Left colon (tissue), 2 donors: ENCODE results near the gene SIAE. TPM values are rescaled to one million over a fixed set of nuclear protein-coding genes. Genes with fewer than 3 reads are reported as not detected.
A peak's percentile ranks its signal among the peaks of the same experiment; 100 is the strongest.
"Not testable (repeated sequence)": the region's sequence is repeated elsewhere in the genome, so short reads cannot be mapped to it uniquely, and the experiment has no call there.

Source experiments
- ATAC-seq: fragments of 200-7000 bp; cut with Tn5 transposase; one replicate; pipeline ENCODE4 v1.9.1; 2020; ENCODE audit warnings: mild to moderate bottlenecking, moderate library complexity
- DNase-seq, 2 donors: peaks; one replicate each; pipeline ENCODE4 v3.0.0-alpha.2; 2020
- intact Hi-C, 2 donors: fragments of 100-400 bp; cut with DNase I in 1 of 2; cut with micrococcal nuclease in 1 of 2; formaldehyde crosslinking; loops; one replicate each; pipeline versions ENCODE4 v1.11.2 to v1.14.0; 2022; cut with DNase I, micrococcal nuclease
- total RNA-seq, 2 donors: library from RNA; stranded (reverse); fragmentation: NEBNext Ultra II Directional; extraction: Animal tissue kit (Norgen Biotek cat#: 25700); gene quantifications; one replicate each; pipeline ENCODE4 v1.2.1, GENCODE V29; 2021
- donor health status: DM: no; HTN: no; CAD: no.
- donor health status: DM: yes; HTN: yes; CAD: no.

Gene SIAE
- total RNA-seq, 2 donors from 2014 or later = 207 to 293 TPM

GRCh38 chr11:124639186-124639585 lies 34.4 kb downstream of the SIAE start:
- no peak for DNase-seq
- ATAC-seq = peak; percentile 34
- intact Hi-C loops = no loop called here

DNA sequence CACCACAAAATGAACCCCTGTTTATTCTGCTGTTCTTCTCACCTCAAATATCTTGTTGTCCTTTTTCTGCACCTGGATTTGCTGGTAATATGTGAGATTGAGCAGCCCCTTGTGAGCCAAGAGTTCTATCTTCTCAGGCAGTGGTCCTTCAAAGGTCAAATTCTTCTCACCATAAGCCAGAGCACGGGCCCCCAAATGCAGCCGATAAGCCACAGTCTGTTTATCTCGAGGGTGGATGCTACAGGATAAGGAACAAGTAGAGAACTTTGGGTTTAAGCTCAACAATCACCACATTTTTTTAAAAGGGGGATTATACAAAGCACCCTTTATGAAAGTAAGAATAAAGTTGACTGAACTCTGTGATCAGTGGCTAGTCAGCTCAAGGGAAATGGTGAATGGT lies 35.0 kb downstream of the SIAE start:
- ATAC-seq (no peak), DNase-seq (no peak)
- intact Hi-C loops = no loop called here

DNA sequence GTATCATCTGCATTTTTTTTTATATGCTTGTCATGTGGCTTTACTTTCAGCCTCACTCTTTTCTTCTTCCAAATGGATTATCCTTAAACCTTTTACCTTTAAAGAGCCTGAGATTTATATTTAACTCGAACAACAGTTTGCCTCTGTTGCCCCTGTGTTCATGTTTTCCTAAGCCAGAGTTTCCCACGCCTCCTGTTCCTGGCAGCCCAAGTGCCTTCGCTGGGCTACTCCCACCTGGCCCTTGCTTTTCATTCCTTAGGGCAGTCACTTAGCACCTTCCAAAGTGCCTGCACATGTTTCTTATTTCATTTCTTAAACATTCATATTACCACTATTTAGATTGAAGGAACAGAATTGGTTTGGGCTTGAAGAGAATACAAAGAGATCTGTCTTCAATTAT lies 37.6 kb downstream of the SIAE start:
- intact Hi-C loops = no loop called here
- DNase-seq (no peak), ATAC-seq (no peak)

DNA sequence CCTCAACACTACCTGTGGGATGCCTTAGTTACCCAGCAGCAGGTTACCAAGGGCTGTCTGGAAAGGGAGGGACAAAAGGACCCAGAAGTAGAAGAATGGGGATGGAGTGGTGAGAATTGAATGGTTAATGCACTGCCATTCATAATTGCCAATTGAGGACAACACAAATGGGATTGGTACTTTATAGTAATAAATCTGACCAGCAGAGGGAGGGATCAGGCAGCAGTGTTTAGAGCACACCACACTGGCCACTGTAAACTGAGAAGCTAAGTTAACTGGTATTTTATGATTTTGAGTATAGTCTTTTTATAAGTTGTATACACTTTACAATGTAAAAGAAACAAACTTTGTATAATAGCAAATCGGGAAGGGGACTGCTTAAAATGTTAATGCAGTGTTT lies 40.2 kb downstream of the SIAE start:
- peak; percentile 54 for ATAC-seq
- no peak for DNase-seq
- intact Hi-C loops = no loop called here

GRCh38 chr11:124629961-124630360 lies 43.6 kb downstream of the SIAE start:
- DNase-seq = no peak
- no peak for ATAC-seq
- intact Hi-C loops = no loop called here

DNA sequence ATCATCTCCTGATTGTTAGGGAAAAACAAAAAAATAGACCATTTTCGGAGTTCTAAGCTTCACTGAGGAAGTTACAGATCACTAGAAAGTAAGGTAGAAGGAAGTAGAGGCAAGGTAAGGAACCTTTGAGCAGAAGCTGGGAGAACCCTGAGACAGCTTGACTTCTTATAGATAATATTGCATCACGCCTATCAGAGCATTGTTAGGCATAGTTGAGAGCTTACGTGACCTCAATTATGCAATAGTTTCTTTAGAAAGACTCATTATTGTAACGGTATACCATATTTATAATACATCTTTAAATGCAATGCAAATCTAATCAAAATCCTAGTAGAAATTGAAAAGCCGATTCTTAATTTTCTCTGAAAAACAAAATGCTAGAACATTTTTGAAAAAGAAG lies 46.0 kb downstream of the SIAE start:
- ATAC-seq = no peak
- intact Hi-C loops = no loop called here

GRCh38 chr11:124625504-124626168 lies 47.9 kb downstream of the SIAE start:
- DNase-seq = no peak

More for the DNA sequence above, 46.0 kb downstream of the SIAE start:
- DNase-seq = no peak

DNA sequence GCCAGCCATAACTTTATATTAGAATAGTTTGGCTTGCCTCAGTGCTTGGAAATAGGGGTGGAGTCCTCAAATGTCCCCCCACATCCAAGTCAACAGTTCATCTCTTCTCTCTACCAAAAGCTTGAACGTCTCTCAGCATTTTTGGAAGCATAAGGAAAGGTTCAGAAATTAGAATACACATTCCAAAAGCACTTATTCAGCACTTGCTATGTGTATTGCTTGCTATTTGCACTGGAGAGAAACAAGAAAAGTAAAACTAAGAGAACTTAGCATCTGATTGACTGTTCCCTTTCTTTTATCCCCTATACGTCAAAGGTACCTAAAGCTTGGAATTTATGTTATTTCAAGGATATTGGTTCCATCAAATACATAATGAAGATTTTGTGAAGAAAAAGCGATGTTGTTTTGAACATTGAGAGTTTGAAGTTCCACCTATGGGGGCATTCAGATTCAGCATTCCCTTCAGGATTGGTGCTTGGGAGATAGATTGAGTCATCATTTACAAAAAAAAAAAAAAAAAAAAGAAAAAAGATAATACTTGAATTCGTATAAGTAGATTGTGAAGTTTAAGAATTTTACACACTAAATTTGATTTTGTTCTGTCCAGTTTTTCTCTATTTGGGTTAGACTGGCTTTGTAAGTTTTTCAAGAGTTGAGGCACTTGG lies 49.5 kb downstream of the SIAE start:
- DNase-seq = no peak
- intact Hi-C loops = no loop called here
- ATAC-seq = no peak

More at GRCh38 chr11:124625504-124626168, 47.9 kb downstream of the SIAE start:
- no peak for ATAC-seq
- intact Hi-C loops = no loop called here

GRCh38 chr11:124622531-124623451 lies 50.7 kb downstream of the SIAE start, which contains the start of gene TBRG1:
TSS of gene TBRG1 (plus strand) at chr11:124622864. CDS start at chr11:124623084, 220 bp downstream.
- intact Hi-C loops = no loop called here
- DNase-seq = peak; percentile 90
- ATAC-seq = peak; percentile 96

DNA sequence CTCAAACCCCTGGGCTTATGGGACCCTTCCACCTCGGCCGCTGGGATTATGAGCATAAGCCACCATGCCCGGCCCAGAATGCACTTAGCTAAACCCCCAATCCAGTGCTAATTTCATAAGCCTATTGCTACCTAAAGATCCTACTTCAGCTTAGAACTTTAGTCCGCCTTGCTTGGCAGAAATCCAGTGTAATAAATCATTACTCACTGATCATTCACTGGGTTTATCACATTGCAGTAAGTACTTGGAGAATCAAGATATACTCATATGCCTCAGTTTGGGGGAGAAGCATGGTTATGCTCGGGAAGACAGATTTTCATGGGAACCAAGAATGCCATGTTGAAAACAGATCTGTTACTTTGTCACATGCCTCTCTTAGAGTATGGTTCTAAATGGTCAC lies 54.7 kb downstream of the SIAE start:
- intact Hi-C loops = no loop called here
- ATAC-seq (no peak), DNase-seq (no peak)

GRCh38 chr11:124612567-124613246 lies 60.8 kb downstream of the SIAE start:
- no peak for DNase-seq
- intact Hi-C loops = no loop called here
- ATAC-seq = no peak

DNA sequence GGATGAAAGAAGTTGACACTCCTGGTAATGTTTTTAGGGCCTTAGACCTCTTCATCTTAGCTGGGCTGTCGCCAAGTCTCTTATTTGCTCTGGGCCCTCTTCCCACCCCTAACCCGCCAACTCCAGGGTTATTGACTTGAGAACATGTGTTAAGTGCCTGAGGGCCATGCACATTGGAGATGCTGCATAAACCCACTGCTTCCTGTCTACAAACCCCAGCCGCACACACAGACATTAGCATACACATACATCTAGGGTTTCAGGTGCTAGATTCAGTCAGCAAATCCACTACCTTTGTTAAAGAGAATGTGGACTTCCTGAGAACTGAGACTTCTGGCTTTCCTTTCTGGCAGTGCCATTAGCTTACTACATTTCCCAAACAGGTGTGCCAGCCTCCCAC lies 61.5 kb downstream of the SIAE start:
- no peak for DNase-seq
- intact Hi-C loops = no loop called here
- no peak for ATAC-seq

DNA sequence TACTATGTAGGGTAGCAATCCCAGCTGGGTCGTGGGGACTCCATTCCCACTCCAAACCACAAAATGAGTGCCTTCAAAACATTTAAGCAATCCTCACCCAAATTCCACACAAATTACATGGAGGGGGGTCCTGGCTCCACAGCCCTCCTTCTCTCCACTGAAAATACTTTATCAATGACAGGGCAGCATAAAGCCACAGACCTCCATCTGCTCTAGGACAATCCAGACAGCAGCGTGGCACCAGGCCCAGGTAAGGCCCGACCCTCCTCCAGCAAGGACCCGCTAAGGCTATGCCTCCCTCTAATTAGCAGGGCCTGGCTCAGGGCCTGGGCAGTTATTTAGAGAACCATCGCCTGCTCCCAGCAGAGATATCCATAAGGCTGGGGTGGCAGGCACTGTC lies 62.5 kb downstream of the SIAE start, which contains the start of gene PANX3:
TSS of gene PANX3 (plus strand) at position 365 of the 400 bp plus-strand sequence. CDS start 129 bp downstream, outside the sequence.
- ATAC-seq = no peak
- DNase-seq = no peak
- intact Hi-C loops = no loop called here

DNA sequence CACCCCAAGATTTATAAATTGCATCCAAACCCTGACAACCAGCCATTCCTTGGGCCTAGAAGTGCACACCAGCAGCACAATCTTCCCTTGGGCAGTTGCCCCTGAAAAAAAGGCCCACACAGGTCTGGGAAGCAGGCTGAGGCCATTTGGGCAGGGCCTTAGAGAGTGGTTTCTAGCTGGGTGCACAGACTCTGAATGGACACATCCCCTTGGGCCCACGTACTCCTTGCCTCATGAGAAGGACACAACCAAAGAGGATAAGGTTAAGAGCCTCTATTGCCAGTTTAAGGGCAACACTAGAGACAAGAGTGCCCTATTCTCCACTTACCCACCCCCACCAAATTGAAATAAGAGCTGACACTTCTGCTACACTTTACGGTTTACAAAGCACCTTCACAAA lies 63.2 kb downstream of the SIAE start:
- DNase-seq (no peak), ATAC-seq (no peak)

DNA sequence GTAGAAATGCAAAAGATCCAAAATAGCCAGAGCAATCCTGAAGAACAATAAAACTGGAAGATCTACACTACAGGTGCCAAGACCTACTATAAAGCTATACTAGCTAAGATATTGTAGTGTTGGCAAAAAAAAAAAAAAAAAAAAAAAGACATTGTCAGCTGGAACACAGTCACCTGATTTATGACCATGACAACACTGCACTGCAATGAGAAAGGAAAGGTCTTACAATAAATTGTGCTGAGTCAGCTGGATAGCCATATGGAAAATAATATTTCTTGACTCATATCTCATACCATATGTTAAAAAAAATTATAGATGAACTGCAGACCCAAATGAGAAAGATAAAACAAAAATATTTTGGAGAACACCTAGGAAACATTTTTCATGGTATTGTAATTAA lies 65.4 kb downstream of the SIAE start:
- DNase-seq (no peak), ATAC-seq (peak; percentile 92)
- intact Hi-C loops = no loop called here

More for the DNA sequence above, 63.2 kb downstream of the SIAE start:
- intact Hi-C loops = no loop called here

- DNase-seq (peak in 1 of 2 donors; percentile 31), ATAC-seq (peak; percentile 87)
- intact Hi-C loops = no loop called here
Measured at GRCh38 chr11:124605719-124606118, 67.8 kb downstream of the SIAE start.

GRCh38 chr11:124602723-124603122 lies 70.8 kb downstream of the SIAE start:
- ATAC-seq, intact Hi-C loops, DNase-seq: not testable (repeated sequence)

- ATAC-seq (no peak), DNase-seq (no peak)
- intact Hi-C loops = no loop called here
Measured at GRCh38 chr11:124602193-124602592, 71.3 kb downstream of the SIAE start.
